Right atrium auricular region (tissue), 2 donors: Measurements from ENCODE around the gene ZSCAN25. TPM values are rescaled to one million over a fixed set of nuclear protein-coding genes. Genes with fewer than 3 reads are reported as not detected.
"Not testable (repeated sequence)": the region's sequence is repeated elsewhere in the genome, so short reads cannot be mapped to it uniquely, and the experiment has no call there.

Experiments used
- DNase-seq: peaks from one replicate; pipeline ENCODE4 v3.0.0-alpha.2; 2019; ENCODE audit warnings: low spot score
- H3K27ac ChIP-seq, 2 donors: fragments of 200-600 bp; sonication (generic); 1 replicate in 1 of 2; 2 replicates in 1 of 2; pipeline ENCODE4 v1.5.1; 2016 to 2019
- H3K27me3 ChIP-seq, 2 donors: fragments of 200-600 bp; sonication (generic); one replicate each; pipeline versions ENCODE4 v1.5.1 to v1.6.0; 2017 to 2019
- H3K36me3 ChIP-seq: fragments of 200-600 bp; sonication (generic); one replicate; pipeline ENCODE4 v1.5.1; 2016
- H3K4me1 ChIP-seq, 2 donors: fragments of 200-600 bp; sonication (generic); one replicate each; pipeline versions ENCODE4 v1.5.1 to v1.6.0; 2017 to 2019
- H3K4me3 ChIP-seq, 2 donors: fragments of 200-600 bp; sonication (generic); 1 replicate in 1 of 2; 2 replicates in 1 of 2; pipeline ENCODE4 v1.5.1; 2017 to 2019; ENCODE audit warnings: mild to moderate bottlenecking in 1 of 2, moderate library complexity in 1 of 2
- H3K9me3 ChIP-seq, 2 donors: fragments of 200-600 bp; sonication (generic); one replicate each; pipeline ENCODE4 v1.5.1; 2019
- CTCF ChIP-seq, 2 donors: fragments of 200-600 bp; sonication (generic); IDR thresholded peaks; one replicate each; pipeline ENCODE4 v1.5.1; 2019; ENCODE audit warnings: antibody characterized with exemption in 2 of 2
- total RNA-seq, 2 donors: library from RNA; depleted of rRNA; stranded (reverse); fragments of >200 nt; gene quantifications; one replicate each; pipeline ENCODE4 v1.1.0, GENCODE V29; 2016

ZSCAN25 gene
- total RNA-seq, result 1 to 10 TPM; 6.0 to 6.1 TPM

GRCh38 chr7:99616359-99617191 lies at the start of gene ZSCAN25:
Gene ZSCAN25, plus strand, starts transcription at chr7:99616946. Its CDS starts 2,661 bp downstream, at chr7:99619607.
- Histone ChIP-seq H3K4me1 (peaks cover 0 to 12% of the 10 kb centered on the region in 2 donors), H3K9me3 (no peaks in the 10 kb centered on the region), H3K4me3 (peak within 1 kb of the TSS; percentile 76 to 95), H3K27ac (peak within 1 kb of the TSS; percentile 84 to 87), H3K36me3 (peaks cover 31% of the 10 kb centered on the region), H3K27me3 (no peaks in the 10 kb centered on the region)
- DNase-seq, result peak; percentile 87
- TF ChIP-seq CTCF (IDR thresholded peaks at IDR 0.05), result peak; percentile 27 to 65

- not testable (repeated sequence) for H3K27ac ChIP-seq, H3K4me1 ChIP-seq, H3K9me3 ChIP-seq, DNase-seq, H3K27me3 ChIP-seq, H3K4me3 ChIP-seq
- H3K36me3 ChIP-seq, result peaks cover 56% of the 10 kb centered on the region
Measured at GRCh38 chr7:99568770-99569169, 48.0 kb upstream of the ZSCAN25 start.

- Histone ChIP-seq H3K27ac (no peak overlapping the region), H3K27me3 (no peaks in the 10 kb centered on the region), H3K9me3 (no peaks in the 10 kb centered on the region), H3K4me3 (no peak overlapping the region), H3K4me1 (no peaks in the 10 kb centered on the region), H3K36me3 (peaks cover 37% of the 10 kb centered on the region)
- DNase-seq, result no peak
- no peak for TF ChIP-seq CTCF (IDR thresholded peaks at IDR 0.05)
Measured at GRCh38 chr7:99571768-99572167, 45.0 kb upstream of the ZSCAN25 start.

GRCh38 chr7:99573257-99573656 lies 43.5 kb upstream of the ZSCAN25 start:
- no peak for DNase-seq
- no peak for TF ChIP-seq CTCF (IDR thresholded peaks at IDR 0.05)
- Histone ChIP-seq H3K27ac (no peak overlapping the region), H3K4me1 (no peaks in the 10 kb centered on the region), H3K36me3 (peaks cover 37% of the 10 kb centered on the region), H3K4me3 (no peak overlapping the region), H3K27me3 (no peaks in the 10 kb centered on the region), H3K9me3 (no peaks in the 10 kb centered on the region)

GRCh38 chr7:99576251-99576650 lies 40.5 kb upstream of the ZSCAN25 start:
- Histone ChIP-seq H3K27ac (no peak overlapping the region), H3K4me1 (peaks cover 0 to 11% of the 10 kb centered on the region in 2 donors)
- no peak for TF ChIP-seq CTCF (IDR thresholded peaks at IDR 0.05)

GRCh38 chr7:99579281-99579955 lies 37.3 kb upstream of the ZSCAN25 start:
- no peak for DNase-seq
- Histone ChIP-seq H3K27ac (peak overlapping the region in 1 of 2 donors; percentile 62), H3K4me1 (peaks cover 0 to 11% of the 10 kb centered on the region in 2 donors), H3K4me3 (peak overlapping the region; percentile 46 to 62), H3K27me3 (no peaks in the 10 kb centered on the region), H3K9me3 (no peaks in the 10 kb centered on the region), H3K36me3 (no peaks in the 10 kb centered on the region)
- no peak for TF ChIP-seq CTCF (IDR thresholded peaks at IDR 0.05)

More at GRCh38 chr7:99576251-99576650, 40.5 kb upstream of the ZSCAN25 start:
- peaks cover 18% of the 10 kb centered on the region for H3K36me3 ChIP-seq
- no peak for DNase-seq
- H3K27me3 ChIP-seq, result no peaks in the 10 kb centered on the region
- no peaks in the 10 kb centered on the region for H3K9me3 ChIP-seq
- no peak overlapping the region for H3K4me3 ChIP-seq
